GM11168 (cell line): Measurements from ENCODE around the gene C16orf92.

Experiments
- in situ Hi-C: fragments of 300-500 bp; cut with MboI; formaldehyde crosslinking; loops from one replicate; pipeline ENCODE4 v1.12.0; 2022; ENCODE audit warnings: low sequenced_read_pairs; ENCODE audit not compliant: unreplicated experiment

C16orf92 gene

GRCh38 chr16:30069611-30070462 lies 46.8 kb downstream of the C16orf92 start:
- in situ Hi-C loops, result no loop called here

- in situ Hi-C loops, result no loop called here
Observed at GRCh38 chr16:30070490-30070889, 47.5 kb downstream of the C16orf92 start.
